SK-N-DZ (cell line): ENCODE measurements around the gene TMEM87B.
A peak's percentile ranks its signal among the peaks of the same experiment; 100 is the strongest.
"Not testable (repeated sequence)": the region's sequence is repeated elsewhere in the genome, so short reads cannot be mapped to it uniquely, and the experiment has no call there.

ENCODE experiments used
- DNase-seq: peaks from one replicate; pipeline ENCODE4 v3.0.0-alpha.2; 2015; ENCODE audit warnings: low spot score

Gene TMEM87B

DNA sequence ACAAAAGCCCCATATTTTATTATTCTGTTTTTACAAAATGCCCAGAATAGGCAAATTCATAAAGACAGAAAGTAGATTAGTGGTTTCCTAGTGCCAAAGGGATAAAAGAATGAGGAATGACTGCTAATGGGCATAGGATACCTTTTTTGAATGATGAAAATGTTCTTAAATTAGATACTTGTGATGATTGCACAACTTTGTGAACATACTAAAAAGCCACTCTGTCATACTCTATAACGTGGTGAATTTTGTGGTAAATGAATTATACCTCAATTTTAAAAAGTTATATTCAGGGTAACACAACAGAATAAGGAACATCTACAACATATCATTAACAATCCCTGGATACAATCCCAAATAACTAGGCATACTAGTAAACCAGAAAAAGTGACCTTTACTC, 74.0 kb downstream of the TMEM87B start:
- no peak for DNase-seq

DNA sequence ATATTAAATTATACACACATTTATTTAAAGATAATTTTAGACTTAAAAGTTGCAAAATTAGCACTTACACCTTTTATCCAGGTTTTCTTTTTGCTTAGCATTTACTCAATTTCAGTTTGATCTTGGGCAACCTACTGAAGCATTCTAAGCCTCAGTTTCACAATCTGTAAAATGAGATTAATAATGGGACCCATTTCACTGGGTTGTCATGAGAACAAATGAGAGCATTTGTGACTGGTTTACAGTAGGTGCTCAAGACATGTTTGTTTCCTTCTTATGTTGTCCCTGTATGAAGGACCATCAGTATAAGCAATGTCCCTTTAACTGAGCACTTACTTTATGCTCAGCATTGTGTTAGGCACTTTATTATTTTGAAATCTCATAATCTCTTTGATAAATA, 78.3 kb downstream of the TMEM87B start:
- DNase-seq, result no peak

DNA sequence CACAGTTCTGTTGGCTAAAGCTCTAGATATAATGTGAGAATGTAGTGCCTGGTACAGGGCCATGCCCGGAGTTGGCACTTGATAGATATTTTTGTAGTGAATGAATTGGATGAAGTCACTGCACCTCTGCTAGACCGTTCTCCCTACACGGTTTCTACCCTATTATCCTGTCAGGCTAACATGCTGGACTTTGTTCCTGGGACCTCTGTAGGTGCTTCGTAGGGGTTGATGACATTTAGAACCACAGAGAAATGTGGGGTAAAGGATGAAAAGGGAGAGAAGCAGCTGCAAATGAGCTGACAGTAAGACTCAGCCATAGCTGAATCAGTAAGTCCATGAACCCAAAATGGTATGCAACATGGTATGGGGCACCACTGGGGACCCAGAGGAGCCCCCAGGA, 79.1 kb downstream of the TMEM87B start:
- no peak for DNase-seq

DNA sequence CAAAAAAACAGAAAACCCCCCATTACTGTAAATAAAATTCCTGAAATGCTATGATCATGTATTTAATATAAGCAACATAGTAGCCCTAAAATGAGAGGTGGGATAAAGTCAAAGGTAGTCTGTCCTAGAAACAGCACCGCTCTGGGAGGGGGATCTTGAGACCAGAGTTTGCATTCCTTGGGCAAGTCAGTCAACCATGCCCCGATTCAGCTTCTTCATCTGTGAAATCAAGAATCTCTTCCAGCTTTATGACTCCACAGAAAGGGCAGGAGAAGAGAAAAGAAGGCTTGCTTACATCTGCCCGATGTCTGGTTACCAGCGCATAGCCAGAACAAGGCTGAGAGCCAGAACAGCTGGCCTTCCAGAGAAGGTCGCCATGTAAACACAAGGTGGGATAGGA, 81.0 kb downstream of the TMEM87B start:
- DNase-seq, result no peak

DNA sequence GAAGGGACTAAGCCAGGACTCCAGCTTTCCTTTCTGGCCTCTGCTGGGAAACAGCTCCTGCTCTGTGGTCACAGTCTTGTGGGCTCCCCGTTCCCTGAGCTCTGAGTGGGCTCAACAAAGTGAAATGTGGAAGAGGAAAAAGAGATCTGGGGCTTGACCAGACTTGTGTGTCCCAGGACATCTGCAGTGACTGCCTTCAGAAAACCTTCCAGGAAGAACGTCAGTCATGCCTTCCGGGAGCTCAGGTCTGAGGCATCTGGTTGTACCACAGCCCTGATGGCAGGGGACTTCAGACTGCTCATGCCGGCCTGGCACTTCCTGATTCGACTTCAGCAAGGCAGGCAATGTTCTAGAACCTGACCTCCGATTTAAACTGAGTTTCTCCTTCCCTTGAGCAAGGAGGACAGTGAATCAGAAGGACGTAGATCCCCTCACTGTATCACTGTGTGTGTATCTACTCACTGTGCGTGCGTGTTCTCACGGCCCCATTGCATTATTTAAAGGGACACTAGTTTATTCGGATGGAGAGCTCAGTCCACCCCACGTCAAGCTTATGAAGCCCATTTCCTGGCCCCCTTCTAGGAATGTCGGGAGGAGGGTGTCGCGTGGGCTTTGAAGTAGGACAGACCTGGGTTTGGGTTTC, 82.6 kb downstream of the TMEM87B start:
- DNase-seq, result peak; percentile 24

DNA sequence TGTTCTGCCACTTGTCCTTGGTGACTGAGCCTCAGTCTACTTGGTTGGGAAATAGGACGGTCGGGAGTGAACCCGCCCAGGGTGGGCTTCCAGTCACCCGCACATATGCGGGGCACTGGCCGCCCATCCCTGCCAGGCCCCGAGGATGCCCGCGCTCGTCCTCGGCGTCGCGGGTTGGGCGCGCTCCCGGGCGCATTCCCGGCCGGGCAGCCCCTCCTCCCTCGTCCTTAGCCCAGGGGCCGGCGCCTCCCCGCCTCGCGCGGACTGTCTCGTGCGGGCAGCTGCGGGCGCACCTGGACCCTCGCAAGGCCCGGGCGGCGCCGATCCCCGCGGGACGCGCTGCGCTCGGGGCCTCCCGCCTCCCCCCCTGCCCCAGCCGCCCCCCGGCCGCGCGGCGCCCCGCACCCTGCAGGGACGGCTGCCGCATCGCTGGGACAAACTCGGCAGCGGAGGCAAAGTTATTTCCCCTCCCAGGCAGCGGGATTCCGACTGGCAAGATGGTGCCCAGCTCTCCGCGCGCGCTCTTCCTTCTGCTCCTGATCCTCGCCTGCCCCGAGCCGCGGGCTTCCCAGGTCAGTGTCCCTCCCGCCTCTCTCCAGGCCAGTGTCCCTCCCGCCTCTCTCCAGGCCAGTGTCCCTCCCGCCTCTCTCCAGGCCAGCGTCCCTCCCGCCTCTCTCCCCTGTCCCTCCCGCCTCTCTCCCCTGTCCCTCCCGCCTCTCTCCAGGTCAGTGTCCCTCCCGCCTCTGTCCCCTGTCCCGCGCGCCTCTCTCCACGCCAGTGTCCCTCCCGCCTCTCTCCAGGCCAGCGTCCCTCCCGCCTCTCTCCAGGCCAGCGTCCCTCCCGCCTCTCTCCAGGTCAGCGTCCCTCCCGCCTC, 83.3 kb downstream of the TMEM87B start, which contains the start of gene FBLN7:
Gene FBLN7 (plus strand): TSS at position 227 of the 874 bp plus-strand sequence. CDS start 271 bp downstream, at position 498.
- no peak for DNase-seq

DNA sequence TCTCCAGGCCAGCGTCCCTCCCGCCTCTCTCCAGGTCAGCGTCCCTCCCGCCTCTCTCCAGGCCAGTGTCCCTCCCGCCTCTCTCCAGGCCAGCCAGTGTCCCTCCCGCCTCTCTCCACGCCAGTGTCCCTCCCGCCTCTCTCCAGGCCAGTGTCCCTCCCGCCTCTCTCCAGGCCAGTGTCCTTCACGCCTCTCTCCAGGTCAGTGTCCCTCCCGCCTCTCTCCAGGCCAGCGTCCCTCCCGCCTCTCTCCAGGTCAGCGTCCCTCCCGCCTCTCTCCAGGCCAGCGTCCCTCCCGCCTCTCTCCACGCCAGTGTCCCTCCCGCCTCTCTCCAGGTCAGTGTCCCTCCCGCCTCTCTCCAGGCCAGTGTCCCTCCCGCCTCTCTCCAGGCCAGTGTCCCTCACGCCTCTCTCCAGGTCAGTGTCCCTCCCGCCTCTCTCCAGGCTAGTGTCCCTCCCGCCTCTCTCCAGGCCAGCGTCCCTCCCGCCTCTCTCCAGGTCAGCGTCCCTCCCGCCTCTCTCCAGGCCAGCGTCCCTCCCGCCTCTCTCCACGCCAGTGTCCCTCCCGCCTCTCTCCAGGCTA, 84.1 kb downstream of the TMEM87B start:
- not testable (repeated sequence) for DNase-seq

DNA sequence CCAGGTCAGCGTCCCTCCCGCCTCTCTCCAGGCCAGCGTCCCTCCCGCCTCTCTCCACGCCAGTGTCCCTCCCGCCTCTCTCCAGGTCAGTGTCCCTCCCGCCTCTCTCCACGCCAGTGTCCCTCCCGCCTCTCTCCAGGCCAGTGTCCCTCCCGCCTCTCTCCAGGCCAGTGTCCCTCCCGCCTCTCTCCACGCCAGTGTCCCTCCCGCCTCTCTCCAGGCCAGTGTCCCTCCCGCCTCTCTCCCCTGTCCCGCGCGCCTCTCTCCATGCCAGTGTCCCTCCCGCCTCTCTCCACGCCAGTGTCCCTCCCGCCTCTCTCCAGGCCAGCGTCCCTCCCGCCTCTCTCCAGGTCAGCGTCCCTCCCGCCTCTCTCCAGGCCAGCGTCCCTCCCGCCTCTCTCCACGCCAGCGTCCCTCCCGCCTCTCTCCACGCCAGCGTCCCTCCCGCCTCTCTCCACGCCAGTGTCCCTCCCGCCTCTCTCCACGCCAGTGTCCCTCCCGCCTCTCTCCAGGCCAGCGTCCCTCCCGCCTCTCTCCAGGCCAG, 84.7 kb downstream of the TMEM87B start:
- DNase-seq, result not testable (repeated sequence)

DNA sequence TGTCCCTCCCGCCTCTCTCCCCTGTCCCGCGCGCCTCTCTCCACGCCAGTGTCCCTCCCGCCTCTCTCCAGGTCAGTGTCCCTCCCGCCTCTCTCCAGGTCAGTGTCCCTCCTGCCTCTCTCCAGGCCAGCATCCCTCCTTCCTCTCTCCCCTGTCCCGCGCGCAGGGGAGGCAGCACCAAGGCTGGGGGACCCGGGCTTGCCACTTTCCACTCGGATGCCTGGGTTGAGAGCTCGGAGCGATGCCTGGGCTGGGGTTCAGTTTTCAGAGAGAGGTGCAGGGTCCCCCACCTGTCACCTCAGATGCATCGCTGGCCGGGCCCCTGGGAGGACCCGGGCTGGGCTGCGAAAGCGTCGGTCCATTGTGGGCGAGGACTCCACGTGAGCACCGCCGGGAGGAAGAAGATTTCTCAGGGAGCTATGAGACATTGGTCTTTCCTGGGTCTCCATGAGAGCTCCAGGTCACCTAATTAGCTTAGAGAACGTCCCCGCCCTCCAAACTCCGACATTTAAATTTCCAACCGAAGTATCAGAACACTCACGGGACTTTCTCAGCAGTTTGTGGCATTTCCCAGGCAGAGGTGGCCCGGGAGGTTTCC, 85.2 kb downstream of the TMEM87B start:
- DNase-seq, result no peak

DNA sequence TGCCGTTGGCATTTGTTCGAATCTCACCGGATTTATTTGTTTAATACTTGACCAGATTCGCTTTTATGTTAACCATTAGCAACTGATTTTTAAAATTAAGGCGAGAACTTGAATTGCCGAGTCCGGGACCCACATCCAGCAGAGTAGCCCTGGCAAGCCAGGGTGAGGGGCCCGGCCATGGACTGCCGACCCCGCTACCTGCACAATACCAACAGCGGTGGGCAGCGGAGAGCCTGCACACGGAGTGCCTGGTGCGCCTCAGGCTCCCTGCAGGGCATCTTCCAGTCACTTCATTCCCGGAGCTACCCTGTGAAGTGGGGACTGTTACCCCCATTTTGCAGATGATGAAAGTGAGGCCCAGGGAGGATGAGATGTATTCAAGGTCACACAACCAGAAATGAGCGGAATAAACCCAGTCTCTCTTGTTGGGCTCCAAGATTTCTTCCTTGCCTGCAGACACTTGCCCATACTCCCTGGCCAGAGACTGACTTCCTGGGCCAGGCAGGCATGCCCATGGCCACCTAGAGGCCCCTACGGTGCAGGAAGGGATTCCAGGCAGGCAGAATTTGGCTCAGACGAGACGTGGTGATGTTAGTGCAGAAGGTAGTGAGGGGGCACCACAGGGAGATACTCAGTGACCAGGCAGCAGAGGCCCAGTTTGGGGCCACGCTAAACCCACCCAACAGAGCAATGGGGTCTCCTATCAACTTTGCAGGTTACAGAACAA, 86.0 kb downstream of the TMEM87B start:
- DNase-seq, result no peak

DNA sequence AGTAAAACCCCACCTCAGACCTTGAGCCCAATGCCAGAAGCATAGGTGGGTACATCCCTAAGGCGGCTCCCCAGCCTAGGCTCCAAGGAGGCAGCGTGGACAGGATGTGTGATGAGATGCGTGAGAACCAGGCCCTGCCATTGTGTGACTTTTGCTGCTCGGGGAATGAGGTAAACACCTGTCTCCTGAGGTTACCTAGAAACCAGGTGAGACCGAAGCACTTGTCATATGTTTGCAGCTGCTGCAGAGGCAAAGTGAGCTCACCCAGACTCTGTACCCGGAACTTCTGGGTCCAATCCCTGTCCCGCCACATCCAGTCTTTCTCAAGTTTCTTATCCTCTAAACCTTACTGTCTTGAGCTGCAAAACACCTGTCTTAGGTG, 86.5 kb downstream of the TMEM87B start:
- DNase-seq, result no peak

DNA sequence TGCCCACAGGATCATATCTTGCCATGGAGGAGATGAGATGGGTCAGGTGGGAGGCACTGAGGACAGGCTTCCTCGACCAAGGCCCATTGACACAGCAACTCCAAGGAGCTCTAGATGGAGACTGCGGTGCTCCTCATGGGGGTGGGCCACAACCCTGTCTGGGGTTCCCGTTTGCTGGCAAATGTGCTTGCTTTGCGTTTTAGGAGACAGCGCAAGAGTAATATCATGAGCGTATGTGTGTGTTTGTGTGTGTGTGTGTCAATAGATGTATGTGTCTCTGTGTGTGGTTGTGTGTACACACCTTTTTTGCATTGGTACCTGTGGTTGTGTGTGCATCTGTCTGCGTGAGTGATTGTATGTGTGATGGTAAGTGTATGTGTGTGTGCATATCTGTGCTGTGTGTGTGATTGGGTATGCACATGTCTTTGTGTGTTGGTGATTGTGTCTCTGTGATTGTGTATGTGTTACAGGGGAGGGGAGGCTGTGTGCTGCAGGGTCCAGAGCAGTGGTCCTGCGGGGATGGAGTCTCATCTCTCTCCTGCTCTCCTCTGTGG, 87.5 kb downstream of the TMEM87B start:
- DNase-seq, result no peak

DNA sequence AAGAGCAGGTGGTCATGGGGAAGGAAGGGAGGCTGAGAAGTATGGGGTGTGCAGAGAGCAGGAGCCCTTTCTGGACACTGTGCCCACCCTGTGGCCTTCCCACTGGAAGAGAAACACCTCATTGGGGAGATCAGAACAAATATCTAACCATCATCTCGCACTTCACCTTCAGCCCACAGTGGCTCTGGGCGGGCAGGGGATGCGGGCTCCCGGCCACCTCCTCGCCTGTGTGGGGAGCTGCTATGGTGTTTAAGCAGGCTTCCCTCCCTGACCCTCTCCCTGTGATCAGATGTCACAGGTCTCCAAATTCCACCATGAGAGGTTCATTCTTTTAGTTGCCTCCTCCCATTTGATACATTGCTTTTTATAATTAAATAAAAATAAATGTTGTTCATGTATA, 88.1 kb downstream of the TMEM87B start:
- no peak for DNase-seq

DNA sequence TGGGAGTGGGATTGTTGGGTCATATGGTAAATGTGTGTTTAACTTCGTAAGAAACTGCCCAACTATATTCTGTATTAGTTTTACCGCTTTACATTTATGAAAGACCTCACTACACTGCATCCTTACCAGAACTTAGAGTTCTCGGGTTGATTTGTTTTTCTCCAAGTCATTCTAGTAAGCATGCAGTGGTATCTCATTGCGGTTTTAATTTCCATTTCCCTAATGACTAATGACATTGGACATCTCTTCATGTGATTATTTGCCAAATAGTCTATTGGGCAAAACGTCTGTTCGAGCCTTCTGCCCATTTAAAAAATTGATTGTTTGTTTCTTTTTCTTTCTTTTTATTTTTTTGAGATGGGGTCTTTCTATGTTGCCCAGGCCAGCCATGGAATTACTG, 89.9 kb downstream of the TMEM87B start:
- DNase-seq, result no peak

DNA sequence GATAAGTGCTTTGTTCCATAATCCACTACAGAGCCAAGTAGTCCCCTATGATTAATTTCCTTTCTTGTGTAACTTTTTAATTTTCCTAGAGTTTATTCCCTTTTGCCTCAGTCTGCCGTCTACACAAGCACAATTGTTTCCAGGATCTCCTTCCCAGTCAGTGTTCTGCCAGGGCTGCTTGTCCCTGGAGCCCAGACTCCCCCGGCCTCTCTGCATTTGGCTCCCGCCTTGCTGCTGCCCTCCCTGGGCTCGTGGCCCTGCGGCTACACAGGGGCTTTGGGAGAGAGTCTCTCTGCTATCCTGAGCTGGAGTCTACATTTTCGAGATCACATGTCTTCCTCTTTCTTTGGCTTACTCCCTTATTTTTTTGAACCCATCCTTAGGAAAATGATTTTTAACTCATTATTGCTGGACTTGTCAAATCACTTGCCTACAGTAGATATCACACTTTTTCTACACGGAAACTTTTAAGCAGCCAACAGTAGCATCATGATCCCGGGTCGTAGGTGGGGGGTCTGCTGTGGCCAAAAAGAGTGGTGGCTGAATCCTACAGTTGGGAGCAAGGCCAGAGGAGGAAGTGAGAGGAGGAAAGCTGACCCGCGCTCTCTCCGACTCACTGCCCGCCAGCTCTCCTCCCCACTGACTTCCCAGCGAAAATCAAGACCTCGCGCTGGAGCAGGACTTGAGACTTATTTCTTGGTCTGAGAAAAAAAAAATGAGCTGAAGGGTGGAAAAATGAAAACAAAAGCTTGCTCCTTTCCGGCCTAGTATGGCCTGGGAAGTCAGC, 92.5 kb downstream of the TMEM87B start:
- no peak for DNase-seq

DNA sequence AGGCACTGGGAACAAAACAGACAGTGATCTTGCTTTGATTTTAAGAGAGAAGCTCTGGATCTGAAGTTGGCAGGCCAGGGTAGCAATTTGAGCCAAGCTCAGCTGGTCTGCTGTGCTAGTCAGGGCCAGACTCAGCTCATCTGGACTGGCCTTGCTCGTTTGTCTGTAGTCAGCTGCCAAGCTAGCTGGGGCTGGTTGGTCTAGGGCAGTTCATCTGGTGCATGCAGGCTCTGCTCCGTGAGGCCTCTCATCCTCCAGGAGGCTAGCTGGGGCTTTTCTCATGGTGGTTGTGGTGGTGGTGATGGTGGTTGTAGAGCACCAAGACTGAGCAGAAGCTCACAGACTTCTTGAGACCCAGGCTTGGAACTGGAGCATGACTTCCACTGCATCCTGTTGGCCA, 93.4 kb downstream of the TMEM87B start:
- DNase-seq, result no peak

DNA sequence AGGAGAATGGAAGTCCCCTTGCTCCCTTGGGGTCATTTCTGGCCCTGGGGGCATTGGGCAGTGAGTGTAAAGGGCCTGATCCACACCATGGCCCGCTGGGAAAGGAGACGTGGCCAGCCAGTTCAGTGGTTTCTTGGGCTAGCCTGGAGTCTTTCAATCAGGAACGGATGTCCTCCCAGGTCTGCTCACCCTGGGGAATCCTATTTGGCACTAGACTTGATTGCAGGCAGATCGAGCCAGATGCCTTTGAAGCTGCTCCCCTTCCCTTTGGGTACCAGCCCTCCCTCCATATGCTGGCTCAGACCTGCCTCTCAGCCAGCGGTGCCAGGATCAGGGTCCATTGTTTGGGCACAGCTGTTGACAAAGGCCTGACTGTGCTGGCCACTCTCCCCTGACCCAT, 94.1 kb downstream of the TMEM87B start:
- no peak for DNase-seq

DNA sequence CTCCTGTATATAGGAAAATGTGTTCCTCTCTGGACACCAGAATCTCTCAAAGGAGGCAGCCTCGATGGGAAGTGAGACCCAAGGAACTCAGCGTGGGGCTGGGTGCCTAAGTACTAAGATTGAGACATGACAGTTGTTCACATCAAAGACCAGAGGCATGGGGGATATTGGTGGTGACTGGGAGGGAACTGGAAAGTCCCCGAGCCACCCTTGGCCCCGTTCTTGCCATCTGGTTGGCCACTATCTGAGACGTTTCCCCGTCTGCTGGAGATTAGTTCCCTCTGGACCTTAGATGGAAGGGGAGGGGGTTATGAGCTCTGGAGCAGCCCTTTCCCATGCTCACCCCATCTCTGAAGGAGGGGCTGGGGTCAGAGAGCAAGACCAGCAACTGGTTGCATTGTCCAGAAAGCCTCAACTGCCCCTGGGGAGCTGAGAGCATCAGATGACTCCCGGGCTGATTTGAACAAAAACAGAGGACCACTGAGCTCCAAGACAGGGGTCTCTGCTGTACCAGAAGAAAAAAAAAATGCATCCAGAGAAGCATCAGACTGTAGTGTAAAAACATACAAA, 94.9 kb downstream of the TMEM87B start:
- no peak for DNase-seq

DNA sequence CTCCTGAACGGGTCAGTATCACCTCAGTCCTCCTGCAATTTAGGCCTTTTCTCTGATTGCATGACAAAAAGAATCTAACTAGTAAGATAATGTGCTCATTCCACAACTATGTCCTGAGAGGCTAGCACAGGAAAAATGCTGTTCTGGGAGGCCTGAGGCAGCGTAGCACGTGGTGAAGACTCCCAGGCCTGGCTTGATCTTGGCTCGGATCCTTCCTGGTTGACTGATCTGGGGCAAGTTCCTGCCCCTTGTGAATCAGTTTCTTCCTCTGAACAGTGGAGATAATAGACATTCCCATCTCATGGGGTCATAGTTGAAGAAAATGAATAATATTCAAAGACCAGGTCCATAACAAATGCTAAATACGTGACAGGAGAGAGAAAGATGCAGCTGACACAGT, 95.4 kb downstream of the TMEM87B start:
- DNase-seq, result no peak

DNA sequence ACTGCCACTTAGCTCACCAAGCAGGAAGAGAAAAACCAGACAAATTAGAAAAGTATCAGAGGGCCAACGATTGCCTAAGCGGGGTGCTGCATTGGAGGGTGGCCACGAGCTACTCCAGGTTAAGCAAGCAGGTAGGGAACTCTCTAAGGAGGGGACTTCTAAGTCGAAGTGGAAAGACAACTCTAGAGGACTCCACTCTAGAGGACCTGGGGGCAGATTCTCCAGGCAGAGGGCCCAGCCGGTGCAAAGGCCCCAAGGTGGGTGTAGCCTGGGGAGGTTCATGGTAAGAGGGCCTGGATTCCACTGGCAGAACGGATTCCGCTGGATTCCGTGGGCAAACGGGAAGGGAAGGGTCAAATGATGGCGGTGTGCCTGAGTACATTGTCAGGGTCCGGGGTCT, 95.8 kb downstream of the TMEM87B start:
- DNase-seq, result no peak
